Endothelial cell (in vitro differentiated cells): ENCODE results near the gene MACROD2. TPM values are rescaled to one million over a fixed set of nuclear protein-coding genes. Genes with fewer than 3 reads are reported as not detected.

Experiments
- DNase-seq: peaks from one replicate; pipeline ENCODE4 v3.0.0; 2021; ENCODE audit warnings: low spot score
- H3K27ac Mint-ChIP-seq: one replicate; pipeline ENCODE4 v1.8.0; 2021; ENCODE audit warnings: mixed read lengths, inconsistent platforms; ENCODE audit not compliant: unreplicated experiment
- H3K27me3 Mint-ChIP-seq: one replicate; pipeline ENCODE4 v1.8.0; 2021; ENCODE audit warnings: mild to moderate bottlenecking, moderate library complexity, mixed read lengths, inconsistent platforms; ENCODE audit not compliant: unreplicated experiment
- H3K36me3 Mint-ChIP-seq: one replicate; pipeline ENCODE4 v1.8.0; 2021; ENCODE audit warnings: mild to moderate bottlenecking, low read depth, mixed read lengths, inconsistent platforms; ENCODE audit not compliant: unreplicated experiment
- H3K4me1 Mint-ChIP-seq: one replicate; pipeline ENCODE4 v1.8.0; 2021; ENCODE audit warnings: mild to moderate bottlenecking, mixed read lengths, inconsistent platforms; ENCODE audit not compliant: unreplicated experiment
- H3K4me3 Mint-ChIP-seq: one replicate; pipeline ENCODE4 v1.8.0; 2021; ENCODE audit warnings: mild to moderate bottlenecking, mixed read lengths, inconsistent platforms; ENCODE audit not compliant: unreplicated experiment
- H3K9me3 Mint-ChIP-seq: one replicate; pipeline ENCODE4 v1.8.0; 2021; ENCODE audit warnings: mixed read lengths, inconsistent platforms; ENCODE audit not compliant: unreplicated experiment
- CTCF ChIP-seq: fragments of 200-600 bp; sonication (generic); IDR thresholded peaks from one replicate; pipeline ENCODE4 v1.5.0; 2021; ENCODE audit warnings: antibody characterized with exemption; ENCODE audit not compliant: unreplicated experiment
- total RNA-seq: library from RNA; stranded (reverse); fragmentation: NEBNext Ultra II Directional; extraction: Animal tissue kit (Norgen Biotek cat#: 25700); gene quantifications from one replicate; pipeline ENCODE4 v1.2.1, GENCODE V29; 2021; ENCODE audit not compliant: unreplicated experiment

The MACROD2 gene
- total RNA-seq, 1 donor from 2014 or later = 6.4 TPM

- Mint-ChIP-seq H3K4me3 (no peak overlapping the region), H3K4me1 (peaks cover 6% of the 10 kb centered on the region), H3K27me3 (peaks cover 3% of the 10 kb centered on the region), H3K27ac (no peak overlapping the region), H3K36me3 (no peaks in the 10 kb centered on the region), H3K9me3 (no peaks in the 10 kb centered on the region)
- no peak for TF ChIP-seq CTCF
- DNase-seq = no peak
These were observed 940.0 kb downstream of the MACROD2 start for GRCh38 chr20:14935285-14935684.

DNA sequence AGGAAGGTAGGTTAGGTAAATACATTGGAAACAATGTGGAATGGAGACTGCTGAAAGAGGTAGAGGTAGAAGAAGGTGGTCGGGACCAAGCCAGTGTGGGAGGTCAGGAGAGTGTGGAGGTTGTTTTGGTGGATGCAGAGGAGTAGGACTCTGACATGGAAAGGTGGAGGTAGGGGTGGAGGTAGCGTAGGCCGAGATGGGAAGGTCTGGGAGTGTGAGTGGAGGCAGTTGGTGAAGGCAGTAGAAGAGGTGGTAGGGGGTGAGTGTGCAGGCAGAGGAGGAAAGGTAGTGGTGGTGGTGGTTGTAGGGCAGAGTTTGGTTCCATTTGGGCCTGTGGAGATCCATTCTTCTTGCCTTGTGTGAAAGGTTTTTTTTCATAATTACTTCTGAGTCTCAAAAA lies 941.7 kb downstream of the MACROD2 start:
- DNase-seq = no peak
- Mint-ChIP-seq H3K4me1 (peaks cover 6% of the 10 kb centered on the region), H3K27me3 (peaks cover 3% of the 10 kb centered on the region), H3K27ac (no peak overlapping the region), H3K9me3 (no peaks in the 10 kb centered on the region), H3K36me3 (no peaks in the 10 kb centered on the region), H3K4me3 (no peak overlapping the region)
- TF ChIP-seq CTCF = no peak

DNA sequence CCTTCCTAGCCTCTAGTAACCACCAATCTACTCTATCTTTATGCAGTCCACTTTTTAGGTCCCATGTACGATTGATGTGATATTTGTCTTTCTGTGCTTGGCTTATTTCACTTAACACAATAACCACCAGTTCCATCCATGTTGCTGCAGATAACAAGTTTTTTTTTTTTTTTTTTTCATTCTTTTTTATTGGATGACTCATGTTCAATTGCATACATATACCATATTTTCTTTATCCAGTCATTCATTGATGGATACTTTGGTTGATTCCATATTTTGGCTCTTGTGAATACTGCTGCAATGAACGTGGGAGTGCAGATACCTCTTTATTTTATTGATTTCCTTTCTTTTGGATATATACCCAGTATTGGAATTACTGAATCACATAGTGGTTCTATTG lies 942.5 kb downstream of the MACROD2 start:
- Mint-ChIP-seq H3K27me3 (peaks cover 3% of the 10 kb centered on the region), H3K4me3 (no peak overlapping the region), H3K27ac (no peak overlapping the region), H3K4me1 (peaks cover 6% of the 10 kb centered on the region), H3K36me3 (no peaks in the 10 kb centered on the region), H3K9me3 (no peaks in the 10 kb centered on the region)
- no peak for TF ChIP-seq CTCF
- no peak for DNase-seq

- H3K27me3 Mint-ChIP-seq = no peaks in the 10 kb centered on the region
- no peak overlapping the region for H3K27ac Mint-ChIP-seq
- H3K4me1 Mint-ChIP-seq = peaks cover 17% of the 10 kb centered on the region
- DNase-seq = no peak
- no peaks in the 10 kb centered on the region for H3K9me3 Mint-ChIP-seq
- TF ChIP-seq CTCF = no peak
- no peak overlapping the region for H3K4me3 Mint-ChIP-seq
- H3K36me3 Mint-ChIP-seq = no peaks in the 10 kb centered on the region
These were observed 952.2 kb downstream of the MACROD2 start for GRCh38 chr20:14947536-14947935.

DNA sequence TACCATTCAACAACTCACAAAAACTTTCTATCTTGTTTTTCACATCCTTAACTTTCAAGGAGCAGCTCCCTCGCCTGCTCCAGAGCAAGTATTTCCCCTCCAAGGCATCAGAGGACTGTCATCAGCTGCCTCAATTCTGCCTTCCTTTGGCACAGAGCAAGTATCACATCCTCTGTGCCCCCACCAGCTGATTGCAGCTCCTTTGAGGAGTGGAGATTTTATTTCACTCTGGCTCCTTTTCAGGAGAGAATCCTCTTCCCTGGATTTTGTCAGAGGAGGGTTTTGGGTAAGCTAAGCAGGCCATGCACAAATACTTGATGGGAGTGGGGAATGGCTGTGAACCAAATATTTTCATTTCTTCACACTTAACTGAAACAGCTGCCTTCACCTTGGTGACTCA lies 952.6 kb downstream of the MACROD2 start:
- Mint-ChIP-seq H3K36me3 (no peaks in the 10 kb centered on the region), H3K27me3 (no peaks in the 10 kb centered on the region), H3K4me3 (no peak overlapping the region), H3K27ac (no peak overlapping the region), H3K9me3 (no peaks in the 10 kb centered on the region), H3K4me1 (peaks cover 19% of the 10 kb centered on the region)
- no peak for TF ChIP-seq CTCF
- DNase-seq = no peak
